GM23248 (cell line): ENCODE data around the gene NUP188.

Experiments used
- EZH2 ChIP-seq: fragments of 200-600 bp; sonication (generic); IDR thresholded peaks from 2 replicates; pipeline ENCODE4 v1.6.1; 2018; ENCODE audit warnings: antibody characterized with exemption, mild to moderate bottlenecking; ENCODE audit not compliant: insufficient read depth, poor library complexity, severe bottlenecking
- EZH2phosphoT487 ChIP-seq: fragments of 200-600 bp; sonication (generic); IDR thresholded peaks from 2 replicates; pipeline ENCODE4 v1.6.1; 2018; ENCODE audit warnings: antibody characterized with exemption, moderate library complexity, mild to moderate bottlenecking, low read depth; ENCODE audit not compliant: insufficient read depth

DNA sequence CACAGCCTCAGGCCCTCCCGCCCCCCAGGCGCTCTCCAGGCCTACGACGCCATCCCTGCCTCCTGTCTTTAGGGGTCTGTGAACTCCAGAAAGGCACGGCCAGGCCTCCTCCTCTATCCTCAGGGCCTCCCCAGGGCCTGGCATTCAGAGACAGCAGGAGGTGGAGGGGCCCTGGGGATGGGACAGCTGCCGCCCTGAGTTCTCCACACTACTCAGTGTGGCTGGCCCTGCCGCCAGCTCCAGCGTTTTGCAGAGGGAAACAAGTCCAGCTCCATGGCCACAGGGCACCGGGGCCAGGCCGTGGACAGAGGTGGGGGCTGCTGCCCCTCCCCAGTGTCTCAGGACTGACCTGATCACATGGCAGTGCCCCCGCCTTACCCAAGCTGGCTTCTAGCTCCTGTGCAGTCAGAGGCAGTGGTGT, 64.3 kb downstream of the NUP188 start:
- TF ChIP-seq EZH2 (no peak), EZH2phosphoT487 (no peak)
